IPS-18c (cell line): ENCODE measurements around the gene BBX.

Experiments used
- H3K4me3 ChIP-seq: 2 replicates; pipeline ENCODE4 v1.7.0; 2013; ENCODE audit warnings: low read depth, mild to moderate bottlenecking, low read length, moderate library complexity; ENCODE audit not compliant: insufficient read depth
- H3K9me3 ChIP-seq: one replicate; pipeline ENCODE4 v1.6.1; 2013; ENCODE audit warnings: mild to moderate bottlenecking, low read length, moderate library complexity; ENCODE audit not compliant: control insufficient read depth, insufficient read depth

The BBX gene

DNA sequence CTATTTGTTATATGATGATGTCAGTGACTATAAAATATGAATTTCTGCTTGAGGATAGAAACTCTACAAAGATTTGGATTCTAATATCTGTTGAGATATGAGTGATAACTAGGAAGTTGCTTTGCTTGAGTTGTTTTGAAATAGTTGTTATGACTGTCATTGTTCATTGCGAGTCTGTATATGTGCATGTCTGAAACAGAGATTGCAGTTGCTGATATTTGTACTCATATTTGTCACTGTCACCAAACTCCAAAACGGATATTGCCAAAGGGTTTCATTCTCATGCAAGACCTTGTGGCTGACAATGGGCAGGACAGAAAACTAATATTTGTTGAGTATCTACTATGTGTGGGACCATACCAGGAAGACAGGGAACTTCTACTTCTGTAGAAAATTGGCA, 327.9 kb downstream of the BBX start:
- Histone ChIP-seq H3K9me3 (no peaks in the 10 kb centered on the region), H3K4me3 (no peak overlapping the region)

DNA sequence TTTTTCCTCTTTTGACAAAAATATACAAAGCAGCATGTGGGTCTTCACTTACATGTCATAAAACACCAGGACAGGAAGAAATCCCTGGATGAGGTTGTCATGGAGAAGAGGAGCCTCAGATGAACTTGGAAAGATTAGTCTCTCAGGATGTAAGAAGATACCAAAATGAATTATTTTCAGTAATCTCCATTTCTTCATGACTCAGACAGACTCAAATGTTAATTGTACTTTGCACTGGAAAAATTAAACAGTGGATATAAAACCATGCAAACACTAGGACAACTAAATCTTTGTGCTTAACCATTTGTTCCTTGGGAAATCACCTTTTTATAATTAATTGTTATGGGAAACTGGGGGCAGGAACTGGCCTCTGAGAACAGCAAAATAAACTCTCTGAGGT, 331.1 kb downstream of the BBX start:
- H3K4me3 ChIP-seq: no peak overlapping the region
- no peaks in the 10 kb centered on the region for H3K9me3 ChIP-seq

DNA sequence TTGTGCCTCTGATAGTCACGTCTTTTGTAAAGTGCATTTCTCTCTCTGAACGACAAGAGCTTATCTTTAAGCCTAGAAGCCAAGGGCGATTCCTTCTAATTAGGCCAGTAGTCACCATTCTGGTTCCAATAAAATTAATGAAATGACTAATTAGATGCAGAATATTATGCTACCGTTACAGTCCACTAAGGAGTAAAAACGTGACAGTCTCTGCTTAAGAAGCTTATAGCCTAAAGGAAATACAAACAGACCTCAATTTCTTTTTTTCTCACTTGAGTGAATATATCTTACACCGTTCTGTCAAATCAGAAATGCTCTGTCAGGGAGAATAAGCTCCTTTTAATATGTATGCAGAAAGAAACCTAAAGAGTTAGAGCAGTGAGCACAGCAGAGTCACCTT, 332.0 kb downstream of the BBX start:
- Histone ChIP-seq H3K9me3 (no peaks in the 10 kb centered on the region), H3K4me3 (no peak overlapping the region)

DNA sequence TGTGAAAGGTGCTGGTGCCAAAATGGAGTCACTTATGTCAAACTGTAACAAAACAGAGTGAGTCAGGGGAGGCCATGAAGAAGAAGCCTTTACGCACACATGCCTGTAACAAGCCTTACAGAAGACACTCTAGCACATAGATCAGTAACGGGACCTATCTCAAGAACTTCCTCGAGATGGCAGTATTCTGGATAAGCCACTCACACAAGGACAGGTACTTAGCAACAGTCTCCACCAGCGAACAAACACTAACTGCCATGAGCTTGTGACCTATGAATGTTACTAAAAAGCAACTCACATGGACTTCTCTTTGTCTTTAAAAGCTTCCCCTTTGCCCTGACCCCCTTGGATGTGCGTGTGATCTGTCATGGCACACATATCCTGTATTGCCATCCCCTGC, 332.9 kb downstream of the BBX start:
- H3K9me3 ChIP-seq: no peaks in the 10 kb centered on the region
- no peak overlapping the region for H3K4me3 ChIP-seq

DNA sequence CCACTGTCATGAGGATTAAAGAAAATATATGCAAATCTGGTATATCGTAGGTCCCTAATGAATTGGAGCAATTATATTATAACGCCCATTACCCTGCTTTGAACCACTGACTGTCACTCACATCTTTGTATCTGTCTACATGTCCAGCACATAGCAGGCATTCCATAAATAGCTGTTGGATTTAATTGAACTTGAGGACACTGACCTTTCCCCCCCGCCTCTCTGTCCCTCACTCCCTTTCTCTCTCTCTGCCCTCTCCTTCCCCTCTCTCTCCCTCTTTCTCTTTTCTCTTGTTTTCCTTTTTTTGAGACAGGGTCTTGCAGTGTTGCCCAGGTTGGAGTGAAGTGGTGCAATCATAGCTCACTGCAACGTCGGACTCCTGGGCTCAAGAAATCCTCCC, 335.1 kb downstream of the BBX start:
- Histone ChIP-seq H3K9me3 (no peaks in the 10 kb centered on the region), H3K4me3 (no peak overlapping the region)

DNA sequence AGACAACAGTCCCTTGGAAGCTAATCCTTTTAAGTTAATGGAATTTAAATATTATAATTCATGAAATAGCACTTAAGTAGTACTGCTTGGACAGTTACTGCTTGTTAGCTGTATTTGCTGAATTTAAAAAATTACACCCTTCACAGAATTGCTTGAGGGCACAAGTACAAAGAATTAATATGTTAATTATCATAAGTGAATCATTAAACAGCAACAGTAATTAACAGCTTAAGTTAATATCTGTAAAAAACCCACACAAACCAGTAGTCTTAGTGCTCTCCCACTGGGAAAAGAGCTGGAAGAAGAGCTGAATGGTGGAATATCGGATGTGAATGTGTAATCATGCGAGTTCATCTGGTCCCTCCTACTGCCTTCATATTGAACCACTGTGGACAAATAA, 336.1 kb downstream of the BBX start:
- H3K9me3 ChIP-seq: no peaks in the 10 kb centered on the region
- no peak overlapping the region for H3K4me3 ChIP-seq
